Mucosa of rectum (tissue), 2 donors: ENCODE measurements around the gene ABCC3.

Source experiments
- H3K27ac ChIP-seq, 2 donors: one replicate each; pipeline ENCODE4 v1.7.0; 2013; ENCODE audit warnings: inconsistent platforms in 2 of 2, low read depth in 2 of 2, low read length in 2 of 2
- H3K27me3 ChIP-seq, 2 donors: one replicate each; pipeline ENCODE4 v1.7.0; 2013; ENCODE audit warnings: low read length in 2 of 2; ENCODE audit not compliant: control insufficient read depth in 2 of 2, insufficient read depth in 2 of 2
- H3K36me3 ChIP-seq, 2 donors: one replicate each; pipeline ENCODE4 v1.7.0; 2013; ENCODE audit warnings: low read length in 2 of 2; ENCODE audit not compliant: control insufficient read depth in 2 of 2, insufficient read depth in 2 of 2
- H3K4me1 ChIP-seq, 2 donors: one replicate each; pipeline ENCODE4 v1.7.0; 2013; ENCODE audit warnings: low read length in 2 of 2, mild to moderate bottlenecking in 1 of 2; ENCODE audit not compliant: control insufficient read depth in 2 of 2, insufficient read depth in 2 of 2
- H3K4me3 ChIP-seq, 2 donors: one replicate each; pipeline ENCODE4 v1.7.0; 2013; ENCODE audit warnings: low read length in 2 of 2
- H3K9ac ChIP-seq, 2 donors: one replicate each; pipeline ENCODE4 v1.7.0; 2013; ENCODE audit warnings: low read length in 2 of 2, low read depth in 1 of 2, mild to moderate bottlenecking in 1 of 2
- H3K9me3 ChIP-seq, 2 donors: one replicate each; pipeline ENCODE4 v1.7.0; 2013; ENCODE audit warnings: low read length in 2 of 2; ENCODE audit not compliant: control insufficient read depth in 2 of 2
- donor health status: healthy.
- donor health status: Normal muscosa, but diverticular disease.

ABCC3 gene

GRCh38 chr17:50605429-50605828 lies 29.3 kb upstream of the ABCC3 start:
- H3K9me3 ChIP-seq, result no peaks in the 10 kb centered on the region
- H3K36me3 ChIP-seq, result no peaks in the 10 kb centered on the region
- peaks cover 0 to 4% of the 10 kb centered on the region in 2 donors for H3K4me1 ChIP-seq
- no peak overlapping the region for H3K9ac ChIP-seq
- H3K27ac ChIP-seq, result no peak overlapping the region
- peaks cover 0 to 2% of the 10 kb centered on the region in 2 donors for H3K27me3 ChIP-seq
- no peak overlapping the region for H3K4me3 ChIP-seq

- Histone ChIP-seq H3K9me3 (no peaks in the 10 kb centered on the region), H3K27ac (no peak overlapping the region), H3K4me3 (no peak overlapping the region), H3K9ac (no peak overlapping the region), H3K36me3 (no peaks in the 10 kb centered on the region), H3K4me1 (peaks cover 0 to 4% of the 10 kb centered on the region in 2 donors), H3K27me3 (no peaks in the 10 kb centered on the region)
Observed at GRCh38 chr17:50607522-50608175, 27.0 kb upstream of the ABCC3 start.

GRCh38 chr17:50608700-50609379 lies 25.8 kb upstream of the ABCC3 start:
- no peaks in the 10 kb centered on the region for H3K36me3 ChIP-seq
- H3K27ac ChIP-seq, result no peak overlapping the region
- peaks cover 0 to 4% of the 10 kb centered on the region in 2 donors for H3K4me1 ChIP-seq
- no peak overlapping the region for H3K9ac ChIP-seq
- H3K9me3 ChIP-seq, result no peaks in the 10 kb centered on the region
- no peak overlapping the region for H3K4me3 ChIP-seq
- H3K27me3 ChIP-seq, result no peaks in the 10 kb centered on the region

DNA sequence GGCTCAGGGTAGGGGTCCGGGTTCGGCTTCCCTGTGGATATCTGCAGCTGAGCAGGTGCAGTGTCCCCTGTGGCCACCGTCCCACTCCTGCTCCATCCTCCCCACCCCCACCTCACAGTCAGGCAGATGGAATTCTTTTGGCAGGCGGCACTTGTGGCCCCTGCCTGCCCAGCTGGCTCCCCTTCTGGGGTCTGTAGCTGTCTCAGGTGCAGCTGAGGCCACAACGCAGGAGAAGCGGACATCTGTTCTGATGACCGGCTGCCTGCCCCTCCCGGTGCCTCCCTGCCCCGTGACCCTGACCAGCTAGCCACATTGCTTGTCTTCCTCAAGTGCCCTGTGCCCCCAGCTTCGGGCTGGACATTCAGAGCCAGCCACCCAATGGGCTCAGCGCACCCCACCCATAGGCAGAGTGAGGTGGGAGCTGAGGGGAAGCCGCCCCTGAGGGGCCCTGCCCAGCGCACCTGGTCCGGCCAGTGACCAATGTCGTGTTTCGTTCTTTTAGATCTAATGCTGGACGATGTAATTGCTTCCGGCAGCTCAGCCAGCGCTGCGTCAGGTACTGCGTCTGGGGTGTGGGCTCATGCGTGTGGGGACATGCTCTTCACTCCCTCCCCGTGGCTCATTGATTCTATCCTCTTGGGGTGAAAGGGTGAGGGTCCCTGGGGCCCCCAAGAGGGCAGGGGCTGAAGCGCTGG lies 25.2 kb upstream of the ABCC3 start:
- Histone ChIP-seq H3K27ac (no peak overlapping the region), H3K4me1 (peaks cover 0 to 2% of the 10 kb centered on the region in 2 donors), H3K27me3 (no peaks in the 10 kb centered on the region)

GRCh38 chr17:50611634-50612033 lies 23.0 kb upstream of the ABCC3 start:
- Histone ChIP-seq H3K36me3 (no peaks in the 10 kb centered on the region), H3K27ac (no peak overlapping the region), H3K4me1 (no peaks in the 10 kb centered on the region), H3K4me3 (no peak overlapping the region), H3K9me3 (no peaks in the 10 kb centered on the region), H3K27me3 (no peaks in the 10 kb centered on the region), H3K9ac (no peak overlapping the region)

More for the DNA sequence above, 25.2 kb upstream of the ABCC3 start:
- Histone ChIP-seq H3K36me3 (no peaks in the 10 kb centered on the region), H3K9ac (no peak overlapping the region), H3K4me3 (no peak overlapping the region), H3K9me3 (no peaks in the 10 kb centered on the region)

- no peaks in the 10 kb centered on the region for H3K4me1 ChIP-seq
- no peak overlapping the region for H3K4me3 ChIP-seq
- no peaks in the 10 kb centered on the region for H3K36me3 ChIP-seq
- H3K9ac ChIP-seq, result no peak overlapping the region
- H3K27me3 ChIP-seq, result no peaks in the 10 kb centered on the region
- H3K27ac ChIP-seq, result no peak overlapping the region
- no peaks in the 10 kb centered on the region for H3K9me3 ChIP-seq
Observed at GRCh38 chr17:50612281-50612680, 22.4 kb upstream of the ABCC3 start.

DNA sequence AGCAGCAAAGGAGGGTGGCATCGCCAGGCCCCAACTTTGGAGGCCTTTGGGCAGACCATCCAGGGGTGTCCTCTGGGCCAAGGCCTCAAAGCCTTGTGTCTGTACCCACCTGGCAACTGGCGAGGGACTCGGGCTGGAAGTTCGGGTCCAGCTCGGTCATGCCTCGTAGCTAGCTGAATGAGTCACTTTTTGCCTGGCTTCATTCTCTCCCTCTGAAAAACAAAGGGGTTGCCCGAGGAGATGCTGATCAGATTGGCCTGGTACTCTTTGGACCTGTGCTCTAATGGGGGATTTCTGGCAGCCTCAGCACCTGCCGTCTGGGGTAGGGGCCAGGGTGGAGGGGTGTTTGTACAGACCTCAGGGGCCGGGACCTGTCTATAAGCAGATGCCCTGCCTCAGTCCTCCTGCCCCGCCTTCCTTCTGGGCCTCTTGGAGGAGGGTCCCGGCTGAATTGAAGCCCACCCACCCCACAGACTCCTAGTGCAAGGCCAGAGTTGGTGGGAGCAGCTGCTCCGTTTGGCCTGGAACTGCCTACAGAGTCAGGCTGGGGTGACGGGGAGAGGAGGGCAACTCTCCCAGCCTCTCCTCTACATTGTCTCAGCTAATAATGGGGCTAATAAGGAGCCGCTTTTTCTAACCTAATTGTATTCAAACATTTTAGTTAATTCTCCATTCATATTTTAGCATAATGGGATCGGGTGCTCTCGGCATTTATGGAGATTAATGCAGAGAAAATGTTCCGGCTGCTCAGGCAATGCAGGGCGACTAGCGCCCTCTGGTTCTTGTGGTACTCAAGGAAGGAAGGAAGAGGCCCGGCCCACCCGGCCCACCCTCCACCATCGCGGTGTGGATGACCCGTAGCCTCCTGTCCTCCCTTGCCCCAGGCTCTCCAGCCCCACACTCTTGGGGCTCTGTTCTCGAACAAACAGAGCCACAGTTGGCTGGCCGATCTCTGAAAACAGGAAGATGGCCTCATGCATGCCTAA lies 21.4 kb upstream of the ABCC3 start:
- Histone ChIP-seq H3K4me3 (no peak overlapping the region), H3K9ac (no peak overlapping the region), H3K27ac (no peak overlapping the region), H3K9me3 (no peaks in the 10 kb centered on the region), H3K27me3 (no peaks in the 10 kb centered on the region), H3K36me3 (no peaks in the 10 kb centered on the region), H3K4me1 (no peaks in the 10 kb centered on the region)

- Histone ChIP-seq H3K27ac (no peak overlapping the region), H3K4me1 (no peaks in the 10 kb centered on the region), H3K36me3 (no peaks in the 10 kb centered on the region), H3K9ac (no peak overlapping the region), H3K9me3 (no peaks in the 10 kb centered on the region), H3K4me3 (no peak overlapping the region), H3K27me3 (no peaks in the 10 kb centered on the region)
Observed at GRCh38 chr17:50614471-50615051, 20.1 kb upstream of the ABCC3 start.

GRCh38 chr17:50615828-50616227 lies 18.9 kb upstream of the ABCC3 start:
- H3K36me3 ChIP-seq, result no peaks in the 10 kb centered on the region
- no peaks in the 10 kb centered on the region for H3K4me1 ChIP-seq
- no peaks in the 10 kb centered on the region for H3K9me3 ChIP-seq
- no peak overlapping the region for H3K27ac ChIP-seq
- no peak overlapping the region for H3K4me3 ChIP-seq
- H3K27me3 ChIP-seq, result no peaks in the 10 kb centered on the region
- no peak overlapping the region for H3K9ac ChIP-seq
